Loucy (cell line): ENCODE data around the gene PPP1R15B.

Source experiments
- EZH2phosphoT487 ChIP-seq: fragments of 200-600 bp; IDR thresholded peaks from 2 replicates; pipeline ENCODE4 v1.6.1; 2018; ENCODE audit warnings: antibody characterized with exemption, mild to moderate bottlenecking, moderate library complexity, borderline replicate concordance
- TF ChIP-seq, protein P1 (sequence below): fragments of 200-600 bp; sonication (generic); conservative IDR thresholded peaks from 2 replicates; pipeline ENCODE4 v1.5.1; 2014; ENCODE audit warnings: mild to moderate bottlenecking, antibody characterized with exemption, low read length

DNA sequence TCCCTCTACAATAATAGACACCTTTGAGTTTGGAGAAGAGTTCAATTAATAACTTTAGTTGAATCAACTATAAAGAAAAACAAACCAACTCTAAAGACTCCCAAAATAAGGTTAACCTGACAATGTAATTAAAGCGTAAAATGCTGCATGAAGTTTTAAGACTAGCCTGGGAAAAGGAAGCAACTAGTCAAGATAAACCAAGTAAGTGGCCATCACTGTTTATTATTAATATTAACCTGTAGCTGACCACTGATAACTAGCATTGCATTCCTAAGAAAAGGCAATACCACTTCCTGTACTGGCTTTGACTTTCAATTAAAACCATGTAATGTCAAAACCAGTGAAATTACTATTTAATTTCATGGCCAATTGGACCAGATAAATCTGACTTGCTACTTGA, 3.0 kb downstream of the PPP1R15B start:
- TF ChIP-seq, protein P1, sequence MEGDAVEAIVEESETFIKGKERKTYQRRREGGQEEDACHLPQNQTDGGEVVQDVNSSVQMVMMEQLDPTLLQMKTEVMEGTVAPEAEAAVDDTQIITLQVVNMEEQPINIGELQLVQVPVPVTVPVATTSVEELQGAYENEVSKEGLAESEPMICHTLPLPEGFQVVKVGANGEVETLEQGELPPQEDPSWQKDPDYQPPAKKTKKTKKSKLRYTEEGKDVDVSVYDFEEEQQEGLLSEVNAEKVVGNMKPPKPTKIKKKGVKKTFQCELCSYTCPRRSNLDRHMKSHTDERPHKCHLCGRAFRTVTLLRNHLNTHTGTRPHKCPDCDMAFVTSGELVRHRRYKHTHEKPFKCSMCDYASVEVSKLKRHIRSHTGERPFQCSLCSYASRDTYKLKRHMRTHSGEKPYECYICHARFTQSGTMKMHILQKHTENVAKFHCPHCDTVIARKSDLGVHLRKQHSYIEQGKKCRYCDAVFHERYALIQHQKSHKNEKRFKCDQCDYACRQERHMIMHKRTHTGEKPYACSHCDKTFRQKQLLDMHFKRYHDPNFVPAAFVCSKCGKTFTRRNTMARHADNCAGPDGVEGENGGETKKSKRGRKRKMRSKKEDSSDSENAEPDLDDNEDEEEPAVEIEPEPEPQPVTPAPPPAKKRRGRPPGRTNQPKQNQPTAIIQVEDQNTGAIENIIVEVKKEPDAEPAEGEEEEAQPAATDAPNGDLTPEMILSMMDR = no peak
- no peak for TF ChIP-seq EZH2phosphoT487
